ENCODE data around the gene GBP4.

- TF ChIP-seq, protein P1, sequence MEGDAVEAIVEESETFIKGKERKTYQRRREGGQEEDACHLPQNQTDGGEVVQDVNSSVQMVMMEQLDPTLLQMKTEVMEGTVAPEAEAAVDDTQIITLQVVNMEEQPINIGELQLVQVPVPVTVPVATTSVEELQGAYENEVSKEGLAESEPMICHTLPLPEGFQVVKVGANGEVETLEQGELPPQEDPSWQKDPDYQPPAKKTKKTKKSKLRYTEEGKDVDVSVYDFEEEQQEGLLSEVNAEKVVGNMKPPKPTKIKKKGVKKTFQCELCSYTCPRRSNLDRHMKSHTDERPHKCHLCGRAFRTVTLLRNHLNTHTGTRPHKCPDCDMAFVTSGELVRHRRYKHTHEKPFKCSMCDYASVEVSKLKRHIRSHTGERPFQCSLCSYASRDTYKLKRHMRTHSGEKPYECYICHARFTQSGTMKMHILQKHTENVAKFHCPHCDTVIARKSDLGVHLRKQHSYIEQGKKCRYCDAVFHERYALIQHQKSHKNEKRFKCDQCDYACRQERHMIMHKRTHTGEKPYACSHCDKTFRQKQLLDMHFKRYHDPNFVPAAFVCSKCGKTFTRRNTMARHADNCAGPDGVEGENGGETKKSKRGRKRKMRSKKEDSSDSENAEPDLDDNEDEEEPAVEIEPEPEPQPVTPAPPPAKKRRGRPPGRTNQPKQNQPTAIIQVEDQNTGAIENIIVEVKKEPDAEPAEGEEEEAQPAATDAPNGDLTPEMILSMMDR (IDR thresholded peaks at IDR 0.05; ENCODE audit: low read depth, low read length), result no peak
- TF ChIP-seq POLR2A (IDR thresholded peaks at IDR 0.05; ENCODE audit: extremely low read depth, insufficient read length) (no peak), MAX (IDR thresholded peaks at IDR 0.05; ENCODE audit: low read depth, low read length) (no peak), MYC (IDR thresholded peaks at IDR 0.05; ENCODE audit: low read depth, low read length) (no peak)
These were observed 31.0 kb downstream of the GBP4 start for GRCh38 chr1:89167590-89168230.

Measured in NB4 (cell line).